HepG2 (cell line): ENCODE measurements around the gene ZCCHC24. TPM values are rescaled to one million over a fixed set of nuclear protein-coding genes. Genes with fewer than 3 reads are reported as not detected.

Source experiments
- ATAC-seq: fragments of 200-7000 bp; cut with Tn5 transposase; 3 replicates; pipeline ENCODE4 v1.9.1; 2020; ENCODE audit warnings: mild to moderate bottlenecking, moderate library complexity
- BruUV-seq: library from RNA; stranded (reverse); fragments of 400-500 nt; replicated peaks from 2 replicates; lab custom pipeline; 2021; lab: Mats Ljungman, UMichigan
- CTCF ChIA-PET: fragments of 300-600 bp; formaldehyde crosslinking; extraction: SDS; loops from one replicate; lab custom pipeline; 2021; ENCODE audit warnings: low total read pairs, inconsistent platforms, low intra/inter-chr PET ratio; lab: Yijun Ruan, JAX
- POLR2A ChIA-PET: fragments of 350-600 bp; sonication (Branson Sonifier 250); formaldehyde crosslinking; loops from one replicate; lab custom pipeline; 2020; ENCODE audit warnings: antibody characterized with exemption, inconsistent platforms; lab: Yijun Ruan, JAX
- DNase-seq: peaks from one replicate; pipeline ENCODE4 v3.0.0-alpha.2; 2015; ENCODE audit warnings: low spot score
- FAIRE-seq: peaks from 3 replicates; lab custom pipeline; 2011; peaks lifted over from hg19 to GRCh38; lab: Jason Lieb, UNC
- H2AFZ ChIP-seq: one replicate; pipeline ENCODE4 v1.6.1; 2011; ENCODE audit warnings: low read length, inconsistent platforms
- H3K27ac ChIP-seq: fragments of 300-600 bp; 3 replicates; pipeline ENCODE4 v1.8.0; 2011; ENCODE audit warnings: mixed run types, mild to moderate bottlenecking, mixed read lengths, low read length, inconsistent platforms; ENCODE audit not compliant: insufficient read depth; ENCODE audit errors: extremely low read length
- H3K27me3 ChIP-seq, 2 experiments: fragments of 200-600 bp in 1 of 2; 2 replicates in 1 of 2; 3 replicates in 1 of 2; pipeline versions ENCODE4 v1.6.0 to v1.8.0; 2011; ENCODE audit warnings: low read length in 2 of 2, mild to moderate bottlenecking in 2 of 2, moderate library complexity in 2 of 2, inconsistent platforms in 1 of 2; ENCODE audit not compliant: insufficient read depth in 2 of 2, control insufficient read depth in 1 of 2
- H3K36me3 ChIP-seq, 2 experiments: fragments of 200-600 bp in 1 of 2; replicated peaks in 1 of 2; 2 replicates in 1 of 2; 3 replicates in 1 of 2; pipeline versions ENCODE4 v1.5.1 to v1.8.0; 2011; ENCODE audit warnings: low read length in 2 of 2, inconsistent platforms in 1 of 2; ENCODE audit not compliant: insufficient read depth in 2 of 2, control insufficient read depth in 1 of 2
- H3K4me1 ChIP-seq: 2 replicates; pipeline ENCODE4 v1.5.1; 2012; ENCODE audit warnings: low read length, inconsistent platforms; ENCODE audit not compliant: insufficient read depth
- H3K4me2 ChIP-seq: 2 replicates; pipeline ENCODE4 v1.6.0; 2011; ENCODE audit warnings: low read depth, low read length, inconsistent platforms
- H3K4me3 ChIP-seq, 3 experiments: fragments of 200-600 bp in 1 of 3; sonication (generic), shearing (Covaris generic) in 1 of 3; replicated peaks in 1 of 3; 2 replicates each; pipeline ENCODE4 v1.5.1; 2011 to 2016; ENCODE audit warnings: low read length in 3 of 3, inconsistent platforms in 2 of 3, low read depth in 2 of 3, mild to moderate bottlenecking in 2 of 3, control low read depth in 1 of 3, mixed read lengths in 1 of 3; ENCODE audit not compliant: insufficient read depth in 1 of 3
- H3K79me2 ChIP-seq: one replicate; pipeline ENCODE4 v1.6.1; 2011; ENCODE audit warnings: low read length, inconsistent platforms; ENCODE audit not compliant: insufficient read depth
- H3K9ac ChIP-seq: 2 replicates; pipeline ENCODE4 v1.6.0; 2011; ENCODE audit warnings: mild to moderate bottlenecking, low read depth, low read length, inconsistent platforms; ENCODE audit not compliant: insufficient read depth
- H3K9me3 ChIP-seq: 2 replicates; pipeline ENCODE4 v1.5.1; 2012; ENCODE audit warnings: mild to moderate bottlenecking, low read length
- H4K20me1 ChIP-seq: 2 replicates; pipeline ENCODE4 v1.6.0; 2011; ENCODE audit warnings: inconsistent platforms, mild to moderate bottlenecking, low read length, moderate library complexity; ENCODE audit not compliant: insufficient read depth
- EZH2 ChIP-seq: conservative IDR thresholded peaks from 2 replicates; pipeline ENCODE4 v1.6.1; 2012; ENCODE audit warnings: mild to moderate bottlenecking, low read depth, low read length, moderate library complexity
- SOX6 ChIP-seq, 2 experiments: fragments of 450-650 bp in 1 of 2; sonication (generic) in 1 of 2; formaldehyde crosslinking in 1 of 2; IDR thresholded peaks; 2 replicates each; pipeline versions ENCODE4 v1.4.0 to v1.6.1; 2017 to 2020; ENCODE audit warnings: antibody characterized with exemption in 1 of 2, mild to moderate bottlenecking in 1 of 2, missing genetic modification reagents in 1 of 2
- TEAD3 ChIP-seq: optimal IDR thresholded peaks from 2 replicates; pipeline ENCODE3; 2016; ENCODE audit warnings: borderline replicate concordance
- ZFP36L1 ChIP-seq: sonication (generic); formaldehyde crosslinking; IDR thresholded peaks from 2 replicates; pipeline ENCODE4 v1.8.0; 2022; ENCODE audit warnings: mild to moderate bottlenecking, missing genetic modification reagents, moderate library complexity
- ZNF12 ChIP-seq: sonication (generic); formaldehyde crosslinking; IDR thresholded peaks from 2 replicates; pipeline ENCODE4 v1.5.0; 2020; ENCODE audit warnings: missing genetic modification reagents
- ZNF329 ChIP-seq: sonication (generic); formaldehyde crosslinking; IDR thresholded peaks from 2 replicates; pipeline ENCODE4 v1.9.0; 2021; ENCODE audit warnings: low read depth, mild to moderate bottlenecking, missing genetic modification reagents
- ZNF660 ChIP-seq: sonication (generic); formaldehyde crosslinking; IDR thresholded peaks from 2 replicates; pipeline ENCODE4 v1.5.1; 2020; ENCODE audit warnings: mild to moderate bottlenecking, low read depth, missing genetic modification reagents, borderline replicate concordance
- ZNF839 ChIP-seq: sonication (generic); formaldehyde crosslinking; IDR thresholded peaks from 2 replicates; pipeline ENCODE4 v1.4.0; 2020; ENCODE audit warnings: missing genetic modification reagents, mild to moderate bottlenecking, borderline replicate concordance
- WGBS: methylation state at CpG from one replicate; pipeline ENCODE4 v1.1.6; 2017; ENCODE audit warnings: low lambda C conversion rate; 5-methylcytosine and 5-hydroxymethylcytosine counted together
- in situ Hi-C: cut with HindIII; loops from 2 replicates; pipeline ENCODE4 v1.10.0; 2017; ENCODE audit warnings: low pct_unique_long_range_greater_than_20kb; ENCODE audit not compliant: extremely low pct_ligation_motif_present
- intact Hi-C: fragments of 100-400 bp; cut with micrococcal nuclease; formaldehyde crosslinking; loops from one replicate; pipeline ENCODE4 v1.10.0; 2022; ENCODE audit not compliant: unreplicated experiment
- polyA plus RNA-seq, 8 experiments: library from polyadenylated mRNA; depleted of rRNA in 3 of 8; stranded (reverse) in 7 of 8; unstranded in 1 of 8; fragments of >200 nt; fragmentation: Illumina TruSeq in 4 of 8; extraction: Trizol in 4 of 8; gene quantifications; 2 replicates each; pipeline versions ENCODE4 v1.2.1 to v1.2.3, GENCODE V29; 2011 to 2016; ENCODE audit warnings: low read depth in 4 of 8, missing spikeins in 1 of 8, mixed read lengths in 1 of 8; ENCODE audit not compliant: insufficient read depth in 1 of 8
- total RNA-seq, 5 experiments: library from RNA; depleted of rRNA; stranded (reverse); fragments of >200 nt; fragmentation: Illumina TruSeq; extraction: Trizol; gene quantifications; 2 replicates each; pipeline ENCODE4 v1.2.3, GENCODE V29; 2016; ENCODE audit warnings: low read depth in 1 of 5
- TF ChIP-seq, protein P1 (sequence below): fragments of 450-650 bp; IDR thresholded peaks from 2 replicates; pipeline ENCODE4 v1.6.1; 2017; ENCODE audit warnings: mild to moderate bottlenecking
- TF ChIP-seq, protein P2 (sequence below): sonication (generic); formaldehyde crosslinking; IDR thresholded peaks from 2 replicates; pipeline ENCODE4 v1.8.0; 2022; ENCODE audit warnings: missing genetic modification reagents, low read depth, mild to moderate bottlenecking, borderline replicate concordance

Gene ZCCHC24
- total and polyA plus RNA-seq, 2 of the 13 experiments (the other 11 are each of a cell fraction or from before 2014, with no cell fraction given) = 3.1 to 7.9 TPM

DNA sequence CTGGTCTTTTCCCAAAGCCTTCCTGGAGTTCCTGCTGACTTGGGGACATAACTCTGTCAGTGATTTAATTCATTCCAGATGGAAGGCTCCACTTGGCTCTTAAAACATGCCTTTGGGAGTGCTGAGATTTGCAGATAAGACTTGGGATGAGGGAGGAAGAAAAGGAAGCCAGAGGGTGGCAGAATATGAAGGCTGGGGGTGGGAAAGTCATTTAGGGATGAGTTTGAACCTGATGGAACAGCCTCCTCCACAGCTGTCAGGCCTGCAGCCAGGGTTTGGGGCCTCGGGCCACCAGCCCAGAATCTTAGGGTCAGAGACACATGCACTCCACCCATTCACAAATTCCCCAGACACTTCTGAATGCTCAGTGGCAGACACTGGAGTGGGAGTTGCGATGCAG is 38.5 kb upstream of the ZCCHC24 start (continued):
- TF ChIP-seq ZFP36L1 (CRISPR knock-in tag) = no peak

DNA sequence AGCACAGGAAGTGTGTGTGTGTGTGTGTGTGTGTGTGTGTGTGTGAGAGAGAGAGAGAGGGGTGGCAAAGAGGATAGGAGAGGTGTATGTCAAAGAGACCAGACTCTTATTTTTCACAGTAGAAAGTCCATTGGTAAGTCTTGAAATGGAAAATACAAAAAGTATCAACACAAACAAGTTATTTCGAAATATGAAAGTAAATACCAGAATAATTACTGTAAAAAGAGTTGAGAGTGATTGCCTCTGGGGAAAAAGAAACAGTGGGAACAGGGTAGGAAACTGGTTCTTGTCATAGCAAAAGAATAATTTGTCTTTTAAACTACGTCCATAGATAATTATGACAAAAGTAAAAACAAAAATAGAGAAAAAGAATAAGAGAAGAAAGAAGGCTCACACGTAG is 37.9 kb upstream of the ZCCHC24 start:
- 22% methylated on average over 3 of the region's 3 CpGs for WGBS
- BruUV-seq = no TSS peak
- CTCF ChIA-PET = no interaction called here

More for the DNA sequence above, 37.9 kb upstream of the ZCCHC24 start:
- FAIRE-seq (no peak), ATAC-seq (no peak), DNase-seq (no peak)
- Histone ChIP-seq H3K27ac (no peak overlapping the region), H3K4me2 (no peak overlapping the region), H4K20me1 (no peaks in the 10 kb centered on the region), H3K4me1 (no peaks in the 10 kb centered on the region), H3K9me3 (no peaks in the 10 kb centered on the region), H3K79me2 (no peaks in the 10 kb centered on the region), H3K9ac (no peak overlapping the region), H3K27me3 (peaks cover 3 to 12% of the 10 kb centered on the region in 2 experiments; a peak in 2 of 5 replicates), H3K4me3 (no peak overlapping the region), H3K36me3 (no peaks in the 10 kb centered on the region), H2AFZ (no peak overlapping the region)
- intact Hi-C loops = no loop called here
- in situ Hi-C loops = no loop called here
- POLR2A ChIA-PET = no interaction called here
- TF ChIP-seq ZNF660 (CRISPR knock-in tag) (no peak), EZH2 (no peak), TEAD3 (CRISPR knock-in tag) (no peak), ZNF12 (no peak), ZNF329 (CRISPR knock-in tag) (no peak), SOX6 (IDR thresholded peaks at IDR 0.05) (no peak), SOX6 (CRISPR knock-in tag; IDR thresholded peaks at IDR 0.05) (no peak), ZNF839 (CRISPR knock-in tag) (no peak)
- TF ChIP-seq, protein P1, sequence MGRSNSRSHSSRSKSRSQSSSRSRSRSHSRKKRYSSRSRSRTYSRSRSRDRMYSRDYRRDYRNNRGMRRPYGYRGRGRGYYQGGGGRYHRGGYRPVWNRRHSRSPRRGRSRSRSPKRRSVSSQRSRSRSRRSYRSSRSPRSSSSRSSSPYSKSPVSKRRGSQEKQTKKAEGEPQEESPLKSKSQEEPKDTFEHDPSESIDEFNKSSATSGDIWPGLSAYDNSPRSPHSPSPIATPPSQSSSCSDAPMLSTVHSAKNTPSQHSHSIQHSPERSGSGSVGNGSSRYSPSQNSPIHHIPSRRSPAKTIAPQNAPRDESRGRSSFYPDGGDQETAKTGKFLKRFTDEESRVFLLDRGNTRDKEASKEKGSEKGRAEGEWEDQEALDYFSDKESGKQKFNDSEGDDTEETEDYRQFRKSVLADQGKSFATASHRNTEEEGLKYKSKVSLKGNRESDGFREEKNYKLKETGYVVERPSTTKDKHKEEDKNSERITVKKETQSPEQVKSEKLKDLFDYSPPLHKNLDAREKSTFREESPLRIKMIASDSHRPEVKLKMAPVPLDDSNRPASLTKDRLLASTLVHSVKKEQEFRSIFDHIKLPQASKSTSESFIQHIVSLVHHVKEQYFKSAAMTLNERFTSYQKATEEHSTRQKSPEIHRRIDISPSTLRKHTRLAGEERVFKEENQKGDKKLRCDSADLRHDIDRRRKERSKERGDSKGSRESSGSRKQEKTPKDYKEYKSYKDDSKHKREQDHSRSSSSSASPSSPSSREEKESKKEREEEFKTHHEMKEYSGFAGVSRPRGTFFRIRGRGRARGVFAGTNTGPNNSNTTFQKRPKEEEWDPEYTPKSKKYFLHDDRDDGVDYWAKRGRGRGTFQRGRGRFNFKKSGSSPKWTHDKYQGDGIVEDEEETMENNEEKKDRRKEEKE = no peak
- TF ChIP-seq, protein P2, sequence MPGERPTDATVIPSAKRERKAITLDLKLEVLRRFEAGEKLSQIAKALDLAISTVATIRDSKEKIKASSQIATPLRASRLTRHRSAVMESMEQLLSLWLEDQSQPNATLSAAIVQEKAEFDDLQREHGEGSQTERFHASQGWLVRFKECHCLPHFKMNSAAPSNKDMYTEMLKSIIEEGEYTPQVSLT (CRISPR knock-in tag) = no peak
